ENCODE measurements around the gene DNHD1.

The DNHD1 gene

GRCh38 chr11:6539748-6540268, 42.7 kb downstream of the DNHD1 start:
- DNase-seq = no peak

GRCh38 chr11:6541356-6541755, 44.3 kb downstream of the DNHD1 start:
- DNase-seq = no peak

- no peak for DNase-seq
Observed at GRCh38 chr11:6542727-6543126, 45.6 kb downstream of the DNHD1 start.

GRCh38 chr11:6544921-6545850, 48.1 kb downstream of the DNHD1 start:
- DNase-seq = no peak

GRCh38 chr11:6545917-6546605, 49.0 kb downstream of the DNHD1 start:
- no peak for DNase-seq

- DNase-seq = no peak
Observed at GRCh38 chr11:6546735-6547134, 49.7 kb downstream of the DNHD1 start.

GRCh38 chr11:6547177-6547576, 50.1 kb downstream of the DNHD1 start:
- no peak for DNase-seq

GRCh38 chr11:6548121-6548520, 51.0 kb downstream of the DNHD1 start:
- no peak for DNase-seq

GRCh38 chr11:6548641-6549040, 51.6 kb downstream of the DNHD1 start:
- DNase-seq = no peak

- no peak for DNase-seq
Observed at GRCh38 chr11:6553634-6554033, 56.6 kb downstream of the DNHD1 start.

DNA sequence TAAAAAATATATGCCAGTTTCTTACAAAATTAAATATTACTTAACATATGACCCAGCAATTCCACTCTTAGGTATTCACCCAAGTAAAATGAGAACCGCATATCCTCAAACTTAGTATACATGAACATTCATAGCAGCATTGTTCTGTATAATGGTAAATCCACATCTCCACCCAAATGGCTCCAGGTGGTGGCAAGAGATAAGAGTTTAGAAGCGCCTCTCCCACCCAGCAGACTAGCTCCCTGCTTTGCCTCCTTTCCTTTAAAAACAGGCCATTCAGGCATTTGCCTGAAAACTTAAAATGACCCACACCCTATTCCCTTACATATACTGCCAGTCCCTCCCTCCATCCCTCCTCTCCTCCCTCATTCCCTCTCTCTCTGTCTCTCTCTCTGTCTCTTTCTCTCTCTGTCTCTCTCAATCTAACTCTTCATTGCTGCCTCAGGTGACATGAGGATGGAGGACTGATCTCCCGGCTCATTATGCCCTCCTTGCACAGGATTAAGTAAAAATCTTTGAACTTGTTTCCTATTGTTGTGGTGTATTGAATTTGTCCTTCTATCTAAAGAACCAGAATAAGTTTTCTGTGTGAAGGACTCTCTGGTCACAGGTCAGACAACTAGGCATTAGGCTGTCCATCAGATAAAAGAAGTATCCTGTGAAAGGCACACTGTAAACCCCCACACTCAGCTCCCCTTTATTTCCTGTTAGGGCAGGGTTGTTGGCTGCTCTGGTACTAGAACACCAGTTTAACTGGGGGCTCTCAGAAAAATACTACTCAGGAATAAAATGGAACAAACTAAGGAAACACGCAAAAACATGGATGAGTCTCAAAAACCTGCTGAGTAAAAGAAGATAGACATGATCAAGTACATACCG, 58.0 kb downstream of the DNHD1 start:
- DNase-seq = no peak

DNA sequence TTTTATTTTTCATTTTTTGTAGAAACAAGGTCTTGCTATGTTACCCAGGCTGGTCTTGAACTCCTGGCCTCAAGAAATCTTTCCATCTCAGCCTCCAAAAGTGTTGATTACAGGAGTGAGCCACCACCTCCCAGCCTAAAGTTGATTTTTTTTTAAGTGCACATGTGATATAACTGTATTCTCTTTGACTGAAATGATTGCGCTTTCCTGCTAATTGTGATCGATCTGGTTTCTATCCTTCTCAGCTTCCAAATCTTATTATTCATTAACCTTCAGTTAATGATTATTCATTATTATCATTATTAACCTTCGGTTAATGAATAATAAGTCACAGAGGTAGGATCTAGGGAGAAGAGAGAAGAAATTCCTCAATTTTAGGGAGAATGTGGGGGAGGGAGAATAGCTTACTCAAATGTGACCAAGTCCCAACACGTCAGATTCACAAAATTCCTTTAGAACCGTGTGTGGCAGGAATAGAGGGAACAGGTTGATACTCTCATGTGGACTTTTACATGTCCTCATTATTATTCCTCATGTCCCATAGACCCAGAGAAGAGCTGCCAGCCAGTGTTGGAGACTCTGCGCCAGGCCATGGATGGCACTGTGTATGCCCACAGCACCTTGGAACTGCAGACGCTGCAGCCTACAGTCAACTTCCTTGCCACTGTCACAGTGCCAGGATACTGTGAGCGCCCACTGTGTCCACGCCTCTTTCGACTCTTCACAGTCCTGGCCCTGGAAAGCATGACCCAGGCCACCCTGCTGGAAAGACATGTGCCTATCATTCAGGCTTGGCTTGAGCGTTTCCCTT, 59.3 kb downstream of the DNHD1 start:
- no peak for DNase-seq

- no peak for DNase-seq
Observed at GRCh38 chr11:6557063-6557462, 60.0 kb downstream of the DNHD1 start.

- DNase-seq = no peak
Observed at GRCh38 chr11:6557761-6558674, 60.9 kb downstream of the DNHD1 start.

DNA sequence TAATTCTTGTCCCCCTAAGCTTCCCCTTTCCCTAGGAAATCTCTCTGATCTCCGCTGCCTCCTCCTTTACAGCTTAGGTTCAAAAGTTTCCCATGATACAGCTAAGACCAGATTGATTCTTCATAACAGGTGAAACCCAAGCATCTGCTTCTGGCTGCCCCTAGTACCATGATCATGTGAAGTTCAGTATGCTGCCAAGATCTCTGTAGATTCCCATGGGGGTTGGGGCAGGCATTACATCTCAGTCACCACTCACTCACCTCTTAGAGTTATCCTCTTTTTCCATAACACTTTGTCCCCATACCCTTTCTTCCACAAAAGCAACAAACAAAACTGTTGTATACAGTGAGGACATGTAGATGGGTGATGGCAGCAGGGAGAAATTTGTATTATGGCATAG, 62.3 kb downstream of the DNHD1 start:
- no peak for DNase-seq

DNA sequence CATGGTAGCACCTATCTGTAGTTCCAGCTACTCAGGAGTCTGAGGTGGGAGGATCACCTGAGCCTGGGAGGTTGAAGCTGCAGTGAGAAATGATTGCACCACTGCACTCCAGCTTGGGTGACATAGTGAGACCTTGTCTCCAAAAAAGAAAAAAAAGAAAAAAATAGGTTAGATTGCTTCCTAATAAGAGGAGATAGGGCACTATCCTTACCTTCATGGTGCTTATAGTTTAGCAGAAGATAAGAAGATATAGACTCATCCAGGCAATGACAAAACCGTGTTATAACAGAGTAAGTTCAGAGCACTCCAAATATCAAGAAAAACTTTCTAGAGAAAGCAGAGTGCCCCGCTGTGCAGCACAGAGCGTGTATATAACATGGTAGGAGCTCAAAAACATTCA, 64.2 kb downstream of the DNHD1 start:
- DNase-seq = no peak

DNA sequence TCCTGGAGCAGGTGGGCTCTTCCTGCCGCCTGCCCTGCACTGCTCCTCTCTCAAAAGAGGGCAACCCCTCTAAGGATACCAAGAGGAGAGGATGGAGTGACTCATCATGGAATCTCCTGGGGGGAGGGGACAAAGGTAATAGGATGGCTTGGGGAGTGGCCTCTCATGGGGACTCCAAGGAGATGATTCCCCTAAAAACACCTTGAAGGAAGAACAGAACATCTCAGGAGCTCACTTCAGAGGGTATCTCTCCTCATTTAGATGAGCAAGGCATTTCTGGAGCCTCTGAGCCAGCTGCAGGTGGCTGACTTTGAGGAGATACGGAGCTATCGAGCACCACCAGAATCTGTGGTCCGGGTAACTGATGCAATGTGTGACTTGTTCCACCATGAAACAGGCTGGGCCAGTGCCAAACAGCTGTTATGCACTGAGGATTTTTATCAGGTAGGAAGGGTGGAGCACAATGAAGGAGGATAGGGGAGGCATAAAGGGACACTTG, 66.1 kb downstream of the DNHD1 start:
- DNase-seq = no peak

- no peak for DNase-seq
Observed at GRCh38 chr11:6563667-6564066, 66.6 kb downstream of the DNHD1 start.

DNA sequence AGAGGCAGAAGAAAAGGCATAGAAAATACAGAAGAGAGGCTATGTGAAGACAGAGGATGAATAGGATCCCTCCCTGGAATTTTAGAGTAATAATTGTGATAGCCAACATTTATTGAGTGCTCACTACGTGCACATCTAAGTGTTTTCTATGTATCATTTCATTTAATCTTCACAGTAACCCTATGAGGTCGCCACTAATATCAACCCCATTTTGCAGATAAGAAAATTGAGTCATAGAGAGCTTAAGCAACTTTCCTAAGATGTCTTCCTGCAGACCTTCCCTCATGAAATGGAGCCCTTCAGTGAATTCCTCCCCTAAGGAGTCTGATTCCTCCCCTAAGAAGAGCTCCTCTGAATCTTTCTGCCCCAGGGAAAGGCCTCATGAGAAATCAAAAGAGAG, 68.2 kb downstream of the DNHD1 start:
- no peak for DNase-seq

DNA sequence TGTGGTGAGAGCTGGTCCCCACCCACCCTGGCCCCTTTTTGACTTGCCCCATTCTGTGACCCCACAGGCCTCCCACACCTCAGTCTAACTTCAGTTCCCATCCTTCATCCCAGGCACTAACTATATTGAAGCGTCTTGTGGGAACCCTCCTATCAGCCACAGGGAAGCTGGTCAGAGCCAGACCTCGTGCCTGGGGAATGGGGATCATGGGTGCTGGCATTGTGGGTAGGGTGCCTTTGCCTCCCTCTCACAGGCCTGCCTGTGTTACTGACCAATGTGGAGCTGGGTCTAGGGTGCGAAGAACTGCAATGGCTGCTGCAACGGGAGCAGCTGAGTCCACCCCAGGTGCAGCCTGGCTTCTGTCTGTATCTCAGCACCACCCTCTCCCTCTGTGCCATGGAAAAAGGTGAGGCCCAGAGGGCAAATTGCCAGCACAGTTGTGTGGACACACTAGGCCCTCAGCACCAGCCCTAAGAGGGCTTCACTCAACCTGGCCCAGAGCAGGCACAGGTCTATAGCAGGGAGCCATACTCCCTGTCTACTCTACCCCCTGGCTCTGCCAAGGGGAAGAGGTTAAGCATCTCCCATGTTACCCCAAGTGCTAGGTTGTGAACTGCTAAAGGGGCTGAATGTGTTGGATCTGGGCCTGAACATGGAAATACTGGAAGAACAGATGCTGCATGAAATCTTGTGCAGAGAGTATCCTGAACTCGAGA, 69.1 kb downstream of the DNHD1 start:
- no peak for DNase-seq

All from 8988T (cell line).